ENCODE data around the gene SCAP.

GRCh38 chr3:47431225-47431624, 44.5 kb downstream of the SCAP start:
- TF ChIP-seq CTCF (IDR thresholded peaks at IDR 0.05) (no peak), EZH2 (IDR thresholded peaks at IDR 0.05; ENCODE audit: borderline replicate concordance, insufficient read depth, low read depth, low read length, poor library complexity, severe bottlenecking) (no peak)

All from B cell (primary cell).